K562 (cell line): Measurements from ENCODE around the gene DOCK4.

Source experiments
- RB1 ChIP-seq: fragments of 450-650 bp; IDR thresholded peaks from 2 replicates; pipeline ENCODE4 v1.6.1; 2017; ENCODE audit warnings: low read depth, mild to moderate bottlenecking
- REST ChIP-seq, 2 experiments: fragments of 450-650 bp; formaldehyde crosslinking in 1 of 2; IDR thresholded peaks; 2 replicates each; pipeline versions ENCODE4 v1.4.0 to v1.6.1; 2014 to 2020; ENCODE audit warnings: mild to moderate bottlenecking in 2 of 2, borderline replicate concordance in 1 of 2, low read depth in 1 of 2

GRCh38 chr7:112118581-112119566 is 87.3 kb downstream of the DOCK4 start:
- no peak for TF ChIP-seq REST (IDR thresholded peaks at IDR 0.05; ENCODE audit: borderline replicate concordance)
- no peak for TF ChIP-seq REST (CRISPR knock-in tag; IDR thresholded peaks at IDR 0.05; ENCODE audit: low read depth)
- TF ChIP-seq RB1: no peak
